ENCODE results near the gene ABCC11. TPM values are rescaled to one million over a fixed set of nuclear protein-coding genes. Genes with fewer than 3 reads are reported as not detected.

ABCC11 gene
- total RNA-seq, 2 donors from 2014 or later = not detected

DNA sequence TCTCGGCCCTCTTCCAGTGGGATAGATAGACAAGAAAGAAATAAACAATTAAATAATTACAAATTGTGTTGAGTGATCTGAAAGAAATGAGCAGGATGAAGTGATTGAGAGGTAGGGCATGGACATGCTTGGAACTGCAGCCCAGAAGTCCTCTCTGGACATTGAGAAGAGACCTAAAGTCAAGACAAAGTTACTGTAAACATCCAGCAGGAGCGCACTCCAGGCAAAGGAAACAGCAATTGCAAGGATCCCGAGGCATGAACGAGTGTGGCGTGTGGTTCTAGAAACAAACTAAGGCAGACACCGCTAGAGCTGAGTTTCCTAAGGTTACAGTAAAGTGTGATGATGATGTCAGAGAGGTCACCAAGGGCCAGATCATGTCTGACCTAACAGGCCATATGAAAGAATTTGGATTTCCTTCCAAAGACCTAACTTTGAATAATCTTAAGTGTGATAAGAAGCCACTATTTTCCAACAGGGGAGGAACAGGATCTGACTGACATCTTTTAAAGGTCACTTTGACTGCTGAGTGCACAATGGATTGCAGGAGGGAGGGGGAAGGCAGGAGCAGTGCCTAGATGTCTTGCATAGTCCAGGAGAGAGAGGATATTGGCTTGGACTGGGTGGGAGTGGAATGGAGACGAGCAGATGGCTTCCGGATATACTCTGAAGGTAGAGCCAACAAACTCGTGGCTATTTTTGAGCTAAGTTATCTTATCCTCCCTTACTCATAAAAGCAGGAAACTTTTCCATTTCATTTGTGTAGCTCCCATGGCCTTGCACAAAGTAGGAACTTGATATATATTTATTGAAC is 110.6 kb downstream of the ABCC11 start:
- H3K4me1 Mint-ChIP-seq (ENCODE audit: low read depth in 2 of 2) = no peaks in the 10 kb centered on the region
- H3K9me3 Mint-ChIP-seq = no peaks in the 10 kb centered on the region
- no peak overlapping the region for H3K4me3 Mint-ChIP-seq
- peaks cover 6 to 14% of the 10 kb centered on the region in 2 donors for H3K27me3 Mint-ChIP-seq
- ATAC-seq = no peak
- no peak overlapping the region for H3K27ac Mint-ChIP-seq
- no peaks in the 10 kb centered on the region for H3K36me3 Mint-ChIP-seq
- DNase-seq (ENCODE audit: low spot score) = no peak

DNA sequence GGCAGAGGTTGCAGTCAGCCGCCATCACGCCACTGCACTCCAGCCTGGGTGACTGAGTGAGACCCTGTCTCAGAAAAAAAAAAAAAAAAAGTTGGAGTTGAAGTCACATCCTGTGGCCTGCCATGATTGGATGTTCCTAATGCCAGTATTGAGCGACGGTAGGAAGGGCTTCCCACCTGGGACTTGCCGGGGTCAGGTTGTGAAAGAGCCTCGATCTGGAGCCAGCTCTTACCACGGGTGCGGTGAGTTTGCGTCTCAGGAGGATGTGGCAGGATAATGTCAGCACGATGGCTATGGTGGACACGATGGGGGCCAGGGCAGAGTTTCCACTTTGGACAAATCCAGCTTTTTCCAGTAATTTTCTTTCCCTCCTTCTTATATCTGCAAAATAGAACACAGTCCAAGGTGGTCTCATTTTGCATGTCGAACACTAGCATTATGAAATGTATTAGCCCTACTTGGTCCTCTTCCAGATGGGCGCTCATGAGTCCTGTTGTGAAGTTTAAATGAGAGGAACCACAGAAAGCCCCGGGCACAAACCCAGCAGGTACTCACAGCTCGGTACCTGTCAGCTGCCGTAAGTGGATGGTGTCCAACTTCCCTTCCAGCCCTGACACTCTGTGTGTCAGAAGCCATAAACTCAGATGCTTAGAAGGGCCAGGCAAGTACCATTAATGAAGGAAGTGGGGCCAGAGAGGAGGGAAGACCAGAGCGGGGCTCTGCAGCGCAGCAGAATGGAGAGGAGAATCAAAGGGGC is 113.7 kb downstream of the ABCC11 start:
- H3K9me3 Mint-ChIP-seq = no peaks in the 10 kb centered on the region

DNA sequence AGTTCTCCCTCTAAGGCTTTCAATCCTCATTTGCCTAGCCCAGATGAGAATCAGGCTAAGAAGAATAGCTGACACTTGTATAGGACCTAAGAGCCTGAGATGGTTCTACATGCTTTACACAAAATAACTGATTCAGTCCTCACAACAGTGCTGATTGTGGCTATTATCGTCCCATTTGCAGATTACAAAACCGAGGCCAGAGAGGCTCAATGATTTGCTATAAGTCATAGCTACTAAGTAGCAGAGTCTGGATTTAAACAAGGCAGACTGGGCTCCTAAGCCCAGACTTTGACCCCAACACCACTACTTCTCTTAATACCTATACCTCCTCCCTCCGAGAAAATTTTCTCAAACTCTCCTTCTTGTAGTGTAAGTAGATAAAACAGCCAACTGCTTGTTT is 114.6 kb downstream of the ABCC11 start:
- Mint-ChIP-seq H3K4me1 (ENCODE audit: low read depth in 2 of 2) (no peaks in the 10 kb centered on the region), H3K36me3 (no peaks in the 10 kb centered on the region), H3K4me3 (no peak overlapping the region), H3K9me3 (no peaks in the 10 kb centered on the region), H3K27me3 (peaks cover 8 to 13% of the 10 kb centered on the region in 2 donors), H3K27ac (no peak overlapping the region)
- no peak for DNase-seq (ENCODE audit: low spot score)
- ATAC-seq = no peak

More for the DNA sequence above, 113.7 kb downstream of the ABCC11 start:
- no peaks in the 10 kb centered on the region for H3K4me1 Mint-ChIP-seq (ENCODE audit: low read depth in 2 of 2)
- no peak for DNase-seq (ENCODE audit: low spot score)
- H3K27me3 Mint-ChIP-seq = peaks cover 8 to 13% of the 10 kb centered on the region in 2 donors
- no peak overlapping the region for H3K4me3 Mint-ChIP-seq
- H3K36me3 Mint-ChIP-seq = no peaks in the 10 kb centered on the region
- ATAC-seq = peak; percentile 14 to 16
- H3K27ac Mint-ChIP-seq = no peak overlapping the region

DNA sequence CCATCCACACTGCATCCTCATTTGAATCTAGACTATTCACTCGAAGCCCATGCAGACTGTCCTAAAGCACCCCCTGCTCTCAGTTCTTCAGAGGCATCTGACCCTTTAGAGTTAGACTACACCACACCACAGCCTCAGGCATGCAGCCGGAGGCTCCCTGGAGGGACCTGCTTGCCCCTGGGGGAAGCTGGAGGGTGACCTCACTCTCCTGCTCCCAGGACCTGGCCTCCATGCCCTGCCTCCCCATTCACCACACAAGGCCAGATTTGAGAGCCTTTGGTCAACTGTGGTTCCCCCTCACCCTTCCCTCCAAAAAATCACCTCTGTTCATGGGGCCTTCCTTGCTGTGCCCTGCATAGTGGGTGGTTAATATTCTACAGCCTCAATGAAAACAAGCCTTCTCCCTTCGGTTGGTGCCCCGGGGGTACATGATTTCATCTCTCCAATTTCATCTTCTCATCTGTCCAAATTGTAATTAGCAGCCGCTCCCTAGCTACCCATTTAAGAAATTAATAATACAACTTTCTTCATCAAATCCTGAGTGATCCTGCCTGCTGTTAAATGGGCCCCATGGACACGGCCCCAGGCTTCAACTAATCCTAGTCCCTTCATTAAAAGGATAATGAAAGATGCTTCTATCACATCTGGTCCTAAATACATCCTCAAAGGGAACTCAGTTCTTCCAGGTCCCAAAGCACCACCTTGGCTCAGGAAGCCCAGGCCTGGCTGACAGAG is 116.0 kb downstream of the ABCC11 start:
- no peaks in the 10 kb centered on the region for H3K36me3 Mint-ChIP-seq
- DNase-seq (ENCODE audit: low spot score) = no peak
- H3K9me3 Mint-ChIP-seq = no peaks in the 10 kb centered on the region
- no peak overlapping the region for H3K27ac Mint-ChIP-seq
- H3K27me3 Mint-ChIP-seq = peaks cover 6 to 11% of the 10 kb centered on the region in 2 donors
- ATAC-seq = no peak
- H3K4me3 Mint-ChIP-seq = no peak overlapping the region
- H3K4me1 Mint-ChIP-seq (ENCODE audit: low read depth in 2 of 2) = no peaks in the 10 kb centered on the region

DNA sequence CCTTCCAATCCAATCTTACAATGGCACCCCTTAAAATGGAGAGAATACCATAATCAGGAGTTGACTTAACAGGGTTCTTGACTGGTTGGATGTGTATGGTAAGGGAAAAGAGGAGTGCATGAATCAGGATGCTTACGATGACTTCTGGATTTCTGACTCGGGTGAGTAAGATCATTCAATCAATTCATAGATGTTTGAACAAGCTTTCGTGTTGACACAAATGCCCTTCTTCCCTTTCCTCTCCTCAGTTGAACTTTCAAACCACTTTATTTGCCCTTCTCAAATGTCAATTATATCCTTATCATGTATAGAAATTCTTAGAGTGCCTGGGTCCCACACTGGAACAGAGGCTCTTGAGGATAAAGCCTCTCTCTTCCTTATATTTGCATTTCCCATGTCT is 117.4 kb downstream of the ABCC11 start:
- ATAC-seq = no peak
- DNase-seq (ENCODE audit: low spot score) = no peak
- no peaks in the 10 kb centered on the region for H3K36me3 Mint-ChIP-seq
- no peaks in the 10 kb centered on the region for H3K9me3 Mint-ChIP-seq
- no peaks in the 10 kb centered on the region for H3K4me1 Mint-ChIP-seq (ENCODE audit: low read depth in 2 of 2)
- H3K27ac Mint-ChIP-seq = no peak overlapping the region
- H3K4me3 Mint-ChIP-seq = no peak overlapping the region
- H3K27me3 Mint-ChIP-seq = peaks cover 7% of the 10 kb centered on the region in 2 donors

DNA sequence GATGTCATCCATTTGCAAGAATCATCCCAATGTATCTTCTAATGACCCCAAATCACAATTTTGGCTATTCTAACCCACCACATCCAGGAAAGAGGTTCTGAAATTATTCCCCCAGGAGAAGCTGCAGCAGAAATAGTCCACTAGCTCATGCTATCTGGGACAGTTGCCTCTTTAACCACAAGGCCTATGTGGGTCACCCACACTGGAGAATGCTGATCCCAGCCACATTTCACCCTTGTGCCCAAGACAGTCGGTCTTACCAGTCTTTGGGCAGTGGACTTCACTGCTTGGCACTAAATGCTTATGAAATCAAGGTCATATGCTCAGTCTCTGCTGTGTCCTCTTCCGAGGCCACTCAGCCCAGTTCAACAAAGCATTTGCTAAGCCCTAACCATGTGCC is 118.6 kb downstream of the ABCC11 start:
- Mint-ChIP-seq H3K4me1 (ENCODE audit: low read depth in 2 of 2) (no peaks in the 10 kb centered on the region), H3K36me3 (no peaks in the 10 kb centered on the region), H3K4me3 (no peak overlapping the region), H3K27ac (no peak overlapping the region), H3K9me3 (no peaks in the 10 kb centered on the region), H3K27me3 (peaks cover 10 to 13% of the 10 kb centered on the region in 2 donors)
- DNase-seq (ENCODE audit: low spot score) (no peak), ATAC-seq (no peak)

DNA sequence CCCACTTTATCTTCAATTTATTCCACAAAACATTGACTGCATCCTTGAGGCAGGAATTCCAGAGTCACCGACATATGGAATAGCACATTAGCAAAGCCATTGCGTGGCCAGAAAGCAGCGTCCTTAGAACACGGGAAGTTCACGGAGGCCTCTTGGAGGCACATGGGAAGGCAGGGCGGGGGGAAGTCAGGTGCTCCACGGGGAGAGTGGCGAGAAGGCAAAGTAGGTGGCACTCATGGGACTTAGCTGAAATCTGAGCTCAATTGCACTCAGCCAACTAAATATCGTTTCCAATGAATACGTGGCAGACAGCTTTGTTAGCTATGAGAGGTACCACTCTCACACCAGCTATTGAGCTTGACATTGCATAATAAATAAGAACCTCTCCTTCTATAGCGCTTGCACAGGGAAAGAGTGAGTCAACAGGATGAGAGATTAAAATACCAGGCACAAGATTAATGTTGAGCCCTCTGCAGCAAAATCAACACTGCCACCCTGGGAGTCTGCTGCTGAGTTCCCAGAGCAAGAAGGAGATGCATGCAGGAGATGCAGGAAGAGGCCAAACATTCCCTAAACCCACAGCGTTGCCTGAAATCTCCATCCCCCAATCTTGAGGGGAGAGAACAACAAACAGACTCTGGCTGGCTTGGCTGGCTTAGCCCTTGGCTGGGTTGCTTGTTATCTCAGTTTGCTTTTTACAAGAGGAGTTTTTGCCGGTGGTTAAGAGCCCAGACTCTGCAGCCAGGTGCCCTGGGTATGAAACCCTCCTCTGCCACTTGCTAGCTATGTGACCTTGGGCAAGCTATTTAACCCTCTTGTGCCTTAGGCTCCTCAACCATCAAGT is 120.3 kb downstream of the ABCC11 start:
- ATAC-seq = no peak
- no peak for DNase-seq (ENCODE audit: low spot score)
- Mint-ChIP-seq H3K27me3 (peaks cover 10 to 13% of the 10 kb centered on the region in 2 donors), H3K4me3 (no peak overlapping the region), H3K27ac (no peak overlapping the region), H3K4me1 (ENCODE audit: low read depth in 2 of 2) (no peaks in the 10 kb centered on the region), H3K36me3 (no peaks in the 10 kb centered on the region), H3K9me3 (no peaks in the 10 kb centered on the region)

DNA sequence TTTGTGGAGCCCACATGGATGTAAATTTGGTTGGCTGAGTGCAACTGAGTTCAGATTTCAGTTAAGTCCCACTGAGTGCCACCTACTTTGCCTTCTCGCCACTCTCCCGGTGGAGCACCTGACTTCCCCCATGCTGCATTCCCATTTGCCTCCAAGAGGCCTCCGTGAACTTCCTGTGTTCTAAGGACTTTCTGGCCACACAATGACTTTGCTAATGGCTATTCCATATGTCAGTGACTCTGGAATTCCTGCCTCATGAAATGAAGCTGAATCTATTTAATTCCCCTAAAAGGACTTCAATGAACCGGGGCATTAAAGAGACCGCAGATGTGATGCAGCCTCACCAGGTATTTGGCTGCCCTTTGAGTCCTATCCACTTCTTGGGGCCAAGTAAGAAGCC is 121.5 kb downstream of the ABCC11 start:
- DNase-seq (ENCODE audit: low spot score) (no peak), ATAC-seq (no peak)
- Mint-ChIP-seq H3K4me3 (no peak overlapping the region), H3K4me1 (ENCODE audit: low read depth in 2 of 2) (no peaks in the 10 kb centered on the region), H3K36me3 (no peaks in the 10 kb centered on the region), H3K9me3 (no peaks in the 10 kb centered on the region), H3K27me3 (peaks cover 7 to 13% of the 10 kb centered on the region in 2 donors), H3K27ac (no peak overlapping the region)

DNA sequence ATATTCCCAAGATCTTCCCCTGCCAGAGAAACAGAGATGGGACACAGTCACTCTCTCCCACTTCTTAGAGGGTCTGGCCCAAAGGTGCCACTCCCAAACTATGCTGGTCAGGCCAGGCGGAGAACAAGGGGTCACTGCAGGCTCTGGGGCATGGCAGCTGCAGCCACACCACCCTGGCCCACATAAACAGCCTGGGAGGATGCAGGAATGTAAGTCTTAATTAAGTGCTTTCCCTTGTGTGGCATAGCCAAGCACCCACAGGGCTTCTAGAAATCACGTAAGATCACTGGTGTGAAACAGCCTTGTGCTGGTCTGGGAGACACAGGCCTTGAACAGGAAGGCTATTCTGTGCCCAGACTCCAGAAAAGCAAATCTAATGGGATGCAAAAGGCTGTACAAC is 123.1 kb downstream of the ABCC11 start:
- Mint-ChIP-seq H3K36me3 (no peaks in the 10 kb centered on the region), H3K27ac (no peak overlapping the region), H3K27me3 (peaks cover 4 to 12% of the 10 kb centered on the region in 2 donors), H3K9me3 (no peaks in the 10 kb centered on the region), H3K4me3 (no peak overlapping the region), H3K4me1 (ENCODE audit: low read depth in 2 of 2) (no peaks in the 10 kb centered on the region)
- DNase-seq (ENCODE audit: low spot score) = no peak
- ATAC-seq = no peak

DNA sequence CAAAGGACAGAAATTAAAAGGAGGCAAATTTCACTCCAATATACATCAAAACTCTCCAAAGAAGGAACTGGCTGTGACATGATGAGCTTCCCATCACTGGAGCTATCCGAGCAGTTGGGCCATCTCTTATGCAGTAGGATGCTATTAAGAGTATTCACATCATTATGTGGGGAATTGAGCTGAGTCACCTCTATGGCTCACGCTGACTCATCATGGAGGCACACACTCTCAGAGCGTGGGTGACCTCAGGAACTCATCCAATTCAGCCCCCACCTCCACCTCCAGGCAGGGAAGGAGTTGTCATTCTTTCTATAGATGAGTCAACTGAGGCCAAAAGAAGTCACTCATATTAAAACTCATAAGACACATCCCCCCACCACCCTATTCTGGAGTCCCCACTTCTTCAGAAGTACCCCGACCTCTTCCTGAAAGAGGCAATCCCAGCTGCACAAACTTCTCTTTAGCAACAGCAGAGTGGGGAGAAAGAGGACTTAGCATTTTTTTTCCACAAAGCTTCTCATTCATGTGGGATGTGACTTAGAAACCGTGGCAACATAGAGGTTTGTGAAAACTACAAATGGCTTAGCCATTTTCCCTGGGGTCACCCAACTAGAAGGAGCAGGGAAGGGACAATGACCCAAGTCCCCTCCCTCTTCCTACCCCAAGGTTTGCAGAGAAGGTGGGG is 124.1 kb downstream of the ABCC11 start:
- no peaks in the 10 kb centered on the region for H3K36me3 Mint-ChIP-seq
- peaks cover 7 to 13% of the 10 kb centered on the region in 2 donors for H3K27me3 Mint-ChIP-seq
- no peak overlapping the region for H3K4me3 Mint-ChIP-seq
- no peak overlapping the region for H3K27ac Mint-ChIP-seq
- DNase-seq (ENCODE audit: low spot score) (no peak), ATAC-seq (peak; percentile 47 to 85)
- no peaks in the 10 kb centered on the region for H3K4me1 Mint-ChIP-seq (ENCODE audit: low read depth in 2 of 2)
- H3K9me3 Mint-ChIP-seq = no peaks in the 10 kb centered on the region

DNA sequence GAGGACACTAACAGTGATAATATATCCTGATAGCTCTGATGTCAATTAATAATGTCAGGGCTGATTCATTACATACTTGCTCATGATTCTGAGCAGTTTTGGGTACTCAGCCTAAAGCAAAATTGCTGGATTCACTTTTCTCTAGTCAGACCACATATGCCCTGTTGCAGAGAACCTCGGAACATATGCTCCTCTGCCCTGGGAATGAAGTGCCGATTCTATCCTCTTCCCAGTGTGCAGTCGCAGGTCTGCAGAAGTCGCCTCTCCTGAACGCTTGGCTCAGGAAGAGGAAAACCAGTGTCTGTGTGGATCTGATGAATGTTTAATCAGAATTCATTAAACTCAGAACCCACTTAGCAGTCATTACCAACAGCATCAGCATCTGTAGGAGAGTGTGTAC is 126.1 kb downstream of the ABCC11 start:
- H3K36me3 Mint-ChIP-seq = no peaks in the 10 kb centered on the region
- peaks cover 9 to 13% of the 10 kb centered on the region in 2 donors for H3K27me3 Mint-ChIP-seq
- DNase-seq (ENCODE audit: low spot score) (no peak), ATAC-seq (no peak)
- no peaks in the 10 kb centered on the region for H3K4me1 Mint-ChIP-seq (ENCODE audit: low read depth in 2 of 2)
- no peak overlapping the region for H3K27ac Mint-ChIP-seq
- H3K4me3 Mint-ChIP-seq = no peak overlapping the region
- no peaks in the 10 kb centered on the region for H3K9me3 Mint-ChIP-seq

DNA sequence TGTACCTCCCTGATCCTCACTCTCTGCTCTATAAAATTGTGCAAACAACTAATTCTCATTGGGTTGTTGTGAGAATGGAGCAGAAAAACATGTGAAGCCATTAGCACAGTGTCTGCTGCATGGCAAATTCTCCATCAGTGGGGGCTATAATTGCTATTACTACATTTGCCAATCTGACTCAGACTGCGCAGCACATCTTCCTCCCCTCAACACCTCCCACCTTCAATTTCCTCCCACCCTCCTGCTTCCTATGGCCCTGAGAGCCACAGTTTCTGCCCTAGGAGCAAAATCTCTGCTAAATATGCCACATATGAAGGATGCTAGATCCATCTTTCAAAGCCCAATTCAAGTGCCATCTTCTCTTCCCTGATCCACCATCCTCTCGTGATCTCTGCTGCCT is 128.5 kb downstream of the ABCC11 start:
- ATAC-seq (no peak), DNase-seq (ENCODE audit: low spot score) (no peak)
- no peaks in the 10 kb centered on the region for H3K36me3 Mint-ChIP-seq
- no peak overlapping the region for H3K4me3 Mint-ChIP-seq
- no peak overlapping the region for H3K27ac Mint-ChIP-seq
- no peaks in the 10 kb centered on the region for H3K4me1 Mint-ChIP-seq (ENCODE audit: low read depth in 2 of 2)
- H3K9me3 Mint-ChIP-seq = no peaks in the 10 kb centered on the region
- peaks cover 6 to 11% of the 10 kb centered on the region in 2 donors for H3K27me3 Mint-ChIP-seq
